ENCODE results near the gene FBXW4. TPM values are rescaled to one million over a fixed set of nuclear protein-coding genes. Genes with fewer than 3 reads are reported as not detected.
"Not testable (repeated sequence)": the region's sequence is repeated elsewhere in the genome, so short reads cannot be mapped to it uniquely, and the experiment has no call there.

Gene FBXW4
- total RNA-seq, 1 donor from 2014 or later = 55.5 TPM

GRCh38 chr10:101656890-101657289, 38.1 kb downstream of the FBXW4 start:
- DNase-seq (ENCODE audit: low spot score) = no peak

- DNase-seq (ENCODE audit: low spot score) = no peak
Measured at GRCh38 chr10:101655570-101655969, 39.4 kb downstream of the FBXW4 start.

GRCh38 chr10:101653536-101653935, 41.4 kb downstream of the FBXW4 start:
- DNase-seq (ENCODE audit: low spot score) = no peak

GRCh38 chr10:101651336-101651735, 43.6 kb downstream of the FBXW4 start:
- no peak for DNase-seq (ENCODE audit: low spot score)

- DNase-seq (ENCODE audit: low spot score) = no peak
Measured at GRCh38 chr10:101650863-101651262, 44.1 kb downstream of the FBXW4 start.

GRCh38 chr10:101649525-101650085, 45.4 kb downstream of the FBXW4 start:
- DNase-seq (ENCODE audit: low spot score) = peak; percentile 69

- DNase-seq (ENCODE audit: low spot score) = no peak
Measured at GRCh38 chr10:101647255-101647654, 47.7 kb downstream of the FBXW4 start.

GRCh38 chr10:101646364-101646763, 48.6 kb downstream of the FBXW4 start:
- DNase-seq (ENCODE audit: low spot score) = no peak

GRCh38 chr10:101645659-101646058, 49.3 kb downstream of the FBXW4 start:
- peak; percentile 20 for DNase-seq (ENCODE audit: low spot score)

GRCh38 chr10:101644002-101644401, 51.0 kb downstream of the FBXW4 start:
- DNase-seq (ENCODE audit: low spot score) = peak; percentile 59

GRCh38 chr10:101643546-101643945, 51.4 kb downstream of the FBXW4 start:
- DNase-seq (ENCODE audit: low spot score) = no peak

- DNase-seq (ENCODE audit: low spot score) = peak; percentile 26
Measured at GRCh38 chr10:101639141-101639900, 55.6 kb downstream of the FBXW4 start.

GRCh38 chr10:101633510-101633909, 61.5 kb downstream of the FBXW4 start:
- DNase-seq (ENCODE audit: low spot score) = not testable (repeated sequence)

- peak; percentile 41 for DNase-seq (ENCODE audit: low spot score)
Measured at GRCh38 chr10:101631821-101632475, 63.0 kb downstream of the FBXW4 start.

- peak; percentile 20 for DNase-seq (ENCODE audit: low spot score)
Measured at GRCh38 chr10:101630633-101630920, 64.4 kb downstream of the FBXW4 start.

GRCh38 chr10:101629837-101630632, 64.9 kb downstream of the FBXW4 start:
- DNase-seq (ENCODE audit: low spot score) = peak; percentile 59

GRCh38 chr10:101625821-101626412, 69.1 kb downstream of the FBXW4 start:
- DNase-seq (ENCODE audit: low spot score) = peak; percentile 33

GRCh38 chr10:101624526-101625102, 70.4 kb downstream of the FBXW4 start:
- DNase-seq (ENCODE audit: low spot score) = peak; percentile 35

GRCh38 chr10:101623528-101623927, 71.4 kb downstream of the FBXW4 start:
- no peak for DNase-seq (ENCODE audit: low spot score)

GRCh38 chr10:101619983-101620382, 75.0 kb downstream of the FBXW4 start:
- DNase-seq (ENCODE audit: low spot score) = peak; percentile 84

GRCh38 chr10:101618871-101619270, 76.1 kb downstream of the FBXW4 start:
- peak; percentile 71 for DNase-seq (ENCODE audit: low spot score)

All from mesenteric fat pad (tissue), 1 donor.